SKM-1 (cell line): ENCODE measurements around the gene PERP.
"Not testable (repeated sequence)": the region's sequence is repeated elsewhere in the genome, so short reads cannot be mapped to it uniquely, and the experiment has no call there.

Experiments used
- DNase-seq: peaks from one replicate; lab custom pipeline; 2025; ENCODE audit not compliant: unreplicated experiment; lab: John Stamatoyannopoulos, UW

The PERP gene

DNA sequence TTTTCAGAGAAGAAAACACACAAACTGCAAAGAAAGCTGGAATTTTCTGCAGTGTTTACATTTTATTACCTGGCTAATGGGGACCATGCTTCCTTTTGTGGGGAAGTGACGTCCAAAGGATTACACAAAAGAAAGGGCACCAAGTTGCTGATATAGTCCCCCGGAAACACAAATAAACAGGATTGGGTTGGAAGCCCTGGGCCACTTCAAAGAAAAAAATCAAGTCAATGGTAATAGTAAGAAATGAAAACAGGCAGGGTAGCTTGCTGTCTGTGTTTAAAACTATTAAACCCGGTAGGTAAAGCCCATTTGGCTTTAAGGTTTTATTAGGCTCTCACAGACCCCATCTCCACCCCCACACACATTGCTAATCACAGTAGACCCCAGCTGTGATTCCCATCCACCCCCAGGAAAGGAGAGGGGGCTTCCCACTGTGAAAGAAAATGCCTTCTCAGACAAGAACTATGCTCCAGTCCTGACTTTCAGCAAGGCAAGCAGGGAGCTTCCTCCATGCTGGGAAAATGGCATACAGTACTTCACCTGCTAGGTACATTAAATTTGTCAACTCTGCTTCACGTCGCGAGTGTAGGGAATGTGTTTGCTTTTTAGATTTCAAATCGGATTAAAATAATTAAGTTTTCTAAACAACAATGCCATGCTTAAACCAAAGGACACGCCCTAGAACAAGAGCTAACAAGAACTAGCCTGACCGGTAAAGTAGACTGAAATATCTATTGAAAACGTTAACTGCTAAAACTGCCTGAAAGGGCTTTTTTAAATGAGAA, 1.1 kb downstream of the PERP start:
- DNase-seq: no peak

DNA sequence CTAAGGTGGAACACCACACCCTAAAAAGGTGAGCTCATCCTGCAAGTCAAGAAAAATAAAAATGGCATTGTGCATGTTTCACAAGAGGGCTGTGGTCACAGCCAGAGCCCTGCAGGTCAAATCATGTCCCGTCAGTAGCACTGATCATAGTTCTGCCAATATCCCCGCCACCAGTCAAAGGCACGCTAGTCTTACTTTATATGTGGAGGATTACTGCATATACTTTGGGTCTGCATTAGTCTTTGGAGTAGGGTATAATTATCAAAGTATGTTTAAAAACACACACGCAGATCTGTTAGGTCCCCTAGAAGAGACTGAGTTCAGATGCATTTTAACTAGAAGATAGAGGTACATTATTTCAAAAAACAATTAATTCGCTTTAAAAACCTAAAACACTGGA, 1.8 kb downstream of the PERP start:
- DNase-seq: no peak

DNA sequence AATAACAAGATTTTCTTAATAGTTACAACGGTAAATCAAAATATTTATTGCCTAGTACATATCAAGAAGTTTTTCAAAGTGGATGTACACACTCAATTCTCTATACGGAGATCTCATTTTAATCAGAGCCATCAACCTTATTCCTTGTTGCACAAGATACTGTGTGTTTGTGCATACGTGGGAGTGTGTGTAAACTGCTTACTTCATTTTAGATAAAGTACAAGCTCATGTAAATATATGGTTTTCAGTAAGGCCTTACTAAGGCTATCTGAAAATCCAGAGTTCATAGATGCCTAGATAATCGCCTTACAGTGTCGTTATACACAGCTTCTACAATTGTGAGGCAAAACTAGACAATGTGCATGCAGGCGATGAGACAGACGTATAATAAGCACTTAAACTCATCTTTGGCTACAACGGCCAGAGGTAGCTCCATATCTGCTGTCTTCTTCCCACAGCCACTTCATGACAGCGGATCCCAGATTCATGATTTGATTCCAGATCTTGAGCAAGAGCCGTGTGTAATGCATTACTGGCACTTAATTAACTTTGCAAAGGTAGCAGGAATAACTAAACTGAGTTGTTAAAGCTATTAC, 2.5 kb downstream of the PERP start:
- DNase-seq: no peak

DNA sequence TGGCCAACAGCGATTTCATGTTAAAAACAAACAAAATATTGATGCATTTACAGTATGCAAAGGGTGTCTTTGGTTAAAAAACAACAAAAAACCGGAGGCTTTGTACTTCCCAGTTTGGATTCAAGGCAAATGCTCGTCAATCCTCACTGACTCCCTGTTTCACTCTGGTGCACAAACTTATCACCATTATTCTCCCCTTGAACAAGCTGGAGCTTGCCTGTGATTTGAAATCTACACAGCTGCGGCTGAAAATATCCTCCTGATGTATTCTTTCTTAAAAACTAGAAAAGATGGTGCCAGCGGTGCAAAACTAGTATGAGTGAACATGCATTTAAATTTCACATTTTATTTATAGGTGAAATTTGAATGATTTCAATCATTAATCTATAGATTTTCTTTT, 3.3 kb downstream of the PERP start:
- no peak for DNase-seq

DNA sequence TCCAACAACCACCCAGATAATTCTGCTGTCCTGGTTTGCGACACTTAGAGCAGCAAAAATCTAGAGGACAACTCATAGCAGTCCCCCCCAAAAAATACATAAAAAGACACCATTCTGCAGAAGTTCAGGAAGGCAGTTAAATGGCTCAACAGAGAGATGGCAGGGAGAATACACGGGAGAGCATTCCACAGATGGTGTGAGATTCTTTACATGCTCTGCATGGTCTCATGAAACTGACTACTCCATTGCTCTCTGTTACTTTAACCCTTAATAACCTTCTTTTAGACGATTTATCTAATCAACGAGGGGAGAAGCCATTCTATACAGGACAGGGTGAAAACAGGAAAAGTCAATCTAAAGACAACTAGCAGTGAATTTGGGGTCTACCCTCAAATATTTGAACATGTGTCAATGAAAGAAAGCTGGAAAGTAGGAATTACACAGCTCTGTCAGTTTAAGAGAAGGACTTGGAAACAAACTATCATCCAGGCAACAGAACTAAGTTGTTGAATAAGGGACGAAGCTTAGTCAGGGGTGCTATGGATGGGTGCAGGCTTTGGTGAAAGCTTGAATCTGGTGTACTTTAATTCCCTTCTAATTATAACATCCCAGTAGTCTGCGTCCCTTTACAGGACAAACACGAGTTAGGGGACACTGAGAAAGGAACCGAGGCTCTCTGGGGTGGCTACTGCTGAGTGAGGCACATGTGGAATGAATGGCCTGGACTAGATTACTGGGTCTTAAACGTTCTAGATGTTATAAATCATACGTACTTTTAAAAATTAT, 5.1 kb downstream of the PERP start:
- no peak for DNase-seq

GRCh38 chr6:138099832-138100231, 7.4 kb downstream of the PERP start:
- DNase-seq: no peak

DNA sequence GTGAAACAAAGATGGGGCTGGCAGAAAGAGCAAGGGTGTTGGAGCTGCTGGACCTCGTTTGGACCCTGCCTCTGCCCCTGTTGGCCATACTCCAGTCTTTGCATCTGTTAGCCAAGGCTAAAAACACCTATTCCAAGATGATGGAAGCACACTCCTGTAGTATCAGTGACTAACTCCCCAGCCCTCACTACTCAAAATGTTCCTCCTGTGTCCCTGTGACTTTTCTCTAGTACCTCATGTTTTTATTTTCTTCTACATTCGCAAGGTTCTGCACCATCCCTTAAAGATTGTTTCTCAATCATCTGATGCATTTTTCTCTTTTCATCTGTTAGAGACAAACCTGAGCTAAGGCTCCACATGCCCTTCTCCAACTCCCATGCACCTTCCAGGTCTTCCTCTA, 8.9 kb downstream of the PERP start:
- DNase-seq: no peak

DNA sequence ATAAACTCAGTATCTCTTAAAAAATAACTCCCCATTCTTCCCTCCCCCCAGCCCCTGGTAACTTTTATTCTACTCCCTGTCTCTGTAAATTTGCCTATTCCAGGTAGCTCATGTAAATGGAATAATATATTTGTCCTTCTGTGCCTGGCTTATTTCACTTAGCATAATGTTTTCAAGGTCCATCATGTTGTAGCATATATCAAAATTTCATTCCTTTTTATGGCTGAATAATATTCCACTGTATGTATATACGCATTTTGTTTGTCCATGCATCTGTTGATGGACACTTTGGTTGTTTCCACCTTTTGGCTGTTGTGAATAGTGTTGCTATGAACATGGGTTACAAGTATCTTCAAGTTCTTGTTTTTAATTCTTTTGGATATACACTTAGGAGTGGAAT, 13.0 kb downstream of the PERP start:
- DNase-seq: no peak

- no peak for DNase-seq
Observed at GRCh38 chr6:138093632-138094031, 13.6 kb downstream of the PERP start.

DNA sequence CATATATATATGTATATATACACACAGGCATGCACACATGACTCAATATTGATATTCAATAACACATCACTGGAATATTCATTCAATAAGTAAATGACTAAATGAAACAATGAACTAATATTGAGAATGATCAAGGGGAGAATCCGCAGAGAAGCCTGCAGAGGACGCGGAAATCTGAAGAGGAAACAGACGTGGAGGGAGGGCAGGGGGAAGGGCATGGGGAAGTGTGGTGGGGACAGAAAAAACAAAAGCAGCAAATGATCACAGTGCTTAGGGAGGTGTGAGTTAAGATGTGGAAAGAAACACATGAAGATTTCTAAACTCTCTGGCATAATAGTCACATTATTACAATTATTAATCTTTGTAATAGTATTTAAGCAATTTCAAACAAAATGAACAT, 14.5 kb downstream of the PERP start:
- no peak for DNase-seq

DNA sequence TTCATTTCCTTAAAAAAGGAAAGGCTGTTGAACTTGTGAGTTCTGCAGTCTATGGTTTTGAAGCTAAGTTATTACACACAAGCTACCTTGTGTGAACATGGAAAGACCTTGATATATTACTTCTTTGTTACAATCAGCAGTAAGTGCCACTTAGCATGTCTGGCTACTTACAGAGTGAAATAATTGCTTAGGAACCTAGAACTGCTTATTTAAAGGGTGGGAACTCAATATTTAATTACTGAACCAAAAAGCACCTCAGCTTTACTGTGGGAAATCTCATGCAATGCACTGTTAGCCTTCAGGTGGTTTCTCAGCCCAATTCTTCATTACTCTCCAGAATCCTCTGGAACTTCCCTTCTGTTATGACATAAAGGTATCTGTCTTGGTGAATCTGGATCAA, 17.9 kb downstream of the PERP start:
- DNase-seq: no peak

GRCh38 chr6:138088326-138088762, 18.9 kb downstream of the PERP start:
- no peak for DNase-seq

GRCh38 chr6:138087593-138088325, 19.5 kb downstream of the PERP start:
- no peak for DNase-seq

- DNase-seq: no peak
Observed at GRCh38 chr6:138086573-138087196, 20.5 kb downstream of the PERP start.

- DNase-seq: no peak
Observed at GRCh38 chr6:138085839-138086222, 21.4 kb downstream of the PERP start.

DNA sequence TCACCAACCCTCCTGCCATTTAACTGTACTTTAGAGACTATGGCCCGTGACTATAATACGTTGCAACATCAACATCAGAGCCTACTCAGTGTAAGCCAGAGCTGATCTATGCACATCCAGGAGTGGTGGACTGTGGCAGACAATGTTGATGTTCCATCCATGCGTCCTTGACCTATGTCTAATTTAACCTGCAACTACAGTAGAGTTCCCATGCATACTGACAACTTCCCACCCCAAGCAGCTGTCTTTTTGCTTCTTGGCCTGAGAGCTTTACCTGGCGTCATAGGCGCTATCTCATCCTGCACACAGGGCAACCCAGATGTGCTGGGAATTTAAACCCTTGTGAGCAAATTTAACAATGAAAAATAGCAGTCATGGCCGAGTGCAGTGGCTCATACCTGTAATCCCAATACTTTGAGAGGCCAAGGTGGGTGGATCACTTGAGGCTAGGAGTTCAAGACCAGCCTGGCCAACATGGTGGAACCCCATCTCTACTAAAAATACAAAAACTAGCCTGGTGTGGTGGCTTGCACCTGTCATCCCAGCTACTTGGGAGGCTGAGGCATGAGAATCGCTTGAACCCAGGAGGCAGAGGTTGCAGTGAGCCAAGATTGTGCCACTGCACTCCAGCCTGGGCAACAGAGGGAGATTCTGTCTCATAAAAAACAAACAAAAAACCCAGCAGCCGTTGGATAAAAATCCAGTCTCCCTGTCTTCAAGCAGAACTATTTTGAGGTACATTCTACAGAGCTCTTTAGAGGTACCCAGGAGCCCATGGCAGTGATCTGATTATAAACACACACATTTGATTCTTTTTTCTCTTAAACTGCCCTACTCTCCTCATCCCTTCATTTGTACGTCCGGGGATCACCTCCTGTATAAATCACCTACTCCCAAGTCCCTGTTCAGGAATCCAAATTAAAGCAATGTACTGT, 22.0 kb downstream of the PERP start:
- no peak for DNase-seq

DNA sequence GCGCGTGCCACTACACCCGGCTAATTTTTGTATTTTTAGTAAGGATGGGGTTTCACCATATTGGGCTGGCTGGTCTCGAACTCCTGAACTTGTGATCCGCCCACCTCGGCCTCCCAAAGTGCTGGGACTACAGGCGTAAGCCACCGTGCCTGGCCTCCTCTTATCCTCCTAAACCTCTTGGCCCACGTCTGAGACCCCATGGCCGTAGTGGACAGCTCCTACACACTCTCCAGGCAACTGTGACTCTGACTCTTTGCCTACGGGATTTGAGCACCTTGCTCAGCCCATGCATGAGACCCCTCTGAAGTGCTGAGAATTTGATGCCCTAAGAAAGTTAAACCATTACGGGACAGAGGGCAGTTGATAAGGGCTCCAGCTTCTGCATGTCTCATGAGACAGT, 25.0 kb downstream of the PERP start:
- no peak for DNase-seq

DNA sequence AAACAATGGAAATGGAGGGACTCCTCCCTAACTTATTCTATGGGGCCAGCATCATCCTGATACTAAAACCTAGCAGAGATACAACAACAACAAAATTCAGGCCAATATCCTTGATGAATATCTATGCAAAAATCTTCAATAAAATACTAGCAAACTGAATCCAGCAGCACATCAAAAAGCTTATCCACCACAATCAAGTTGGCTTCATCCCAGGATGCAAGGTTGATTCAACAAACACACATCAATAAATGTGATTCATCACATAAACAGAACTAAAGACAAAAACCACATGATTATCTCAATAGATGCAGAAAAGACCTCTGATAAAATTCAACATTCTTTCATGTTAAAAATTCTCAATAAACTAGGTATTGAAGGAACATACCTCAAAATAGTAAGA, 27.7 kb downstream of the PERP start:
- DNase-seq: not testable (repeated sequence)

DNA sequence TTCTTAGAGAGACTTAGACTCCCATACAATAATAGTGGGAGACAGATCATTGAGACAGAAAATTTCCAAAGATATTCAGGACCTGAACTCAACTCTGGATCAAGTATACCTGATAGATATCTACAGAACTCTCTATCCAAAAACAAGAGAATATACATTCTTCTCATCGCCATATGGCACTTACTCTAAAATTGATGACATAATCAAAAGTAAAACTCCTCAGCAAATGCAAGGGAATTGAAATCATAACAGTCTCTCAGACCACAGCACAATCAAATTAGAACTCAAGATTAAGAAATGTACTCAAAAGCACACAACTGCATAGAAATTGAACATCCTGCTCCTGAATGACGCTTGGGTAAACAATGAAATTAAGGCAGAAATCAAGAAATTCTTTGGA, 28.7 kb downstream of the PERP start:
- DNase-seq: no peak

DNA sequence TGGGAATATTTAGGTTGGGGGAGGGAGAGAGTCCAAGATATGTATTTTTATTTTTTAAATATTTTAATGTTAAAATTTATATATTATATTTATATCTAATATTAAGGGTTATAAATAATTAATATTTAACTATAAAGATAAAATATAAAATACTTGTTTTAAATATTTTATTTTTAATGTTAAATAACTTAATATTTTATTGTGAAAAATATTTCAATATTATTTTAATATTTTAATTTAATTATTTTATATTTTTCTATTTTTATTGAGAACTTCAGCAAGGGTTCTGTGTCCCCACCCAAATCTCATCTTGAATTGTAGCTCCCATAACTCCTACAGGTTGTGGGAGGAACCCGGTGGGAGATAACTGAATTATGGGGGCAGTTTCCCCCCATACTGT, 34.0 kb downstream of the PERP start:
- no peak for DNase-seq
